Tibial artery (tissue), 4 donors: ENCODE data around the gene ABR.
A peak's percentile ranks its signal among the peaks of the same experiment; 100 is the strongest.

ENCODE experiments used
- DNase-seq, 2 donors: peaks; one replicate each; pipeline ENCODE4 v3.0.0-alpha.2; 2019
- H3K27ac ChIP-seq, 2 donors: fragments of 200-600 bp; sonication (generic) in 1 of 2; 1 replicate in 1 of 2; 2 replicates in 1 of 2; pipeline ENCODE4 v1.5.1; 2018 to 2019; ENCODE audit warnings: mild to moderate bottlenecking in 1 of 2
- H3K27me3 ChIP-seq, 2 donors: fragments of 200-600 bp; sonication (generic) in 1 of 2; one replicate each; pipeline versions ENCODE4 v1.5.1 to v1.6.0; 2016 to 2019
- H3K36me3 ChIP-seq, 3 donors: fragments of 200-600 bp; sonication (generic) in 2 of 3; one replicate each; pipeline ENCODE4 v1.5.1; 2016 to 2019; ENCODE audit warnings: mild to moderate bottlenecking in 2 of 3
- H3K4me1 ChIP-seq, 4 donors: fragments of 200-600 bp; sonication (generic) in 2 of 4; 1 replicate in 3 of 4; 2 replicates in 1 of 4; pipeline ENCODE4 v1.5.1; 2016 to 2019
- H3K4me3 ChIP-seq, 2 donors: fragments of 200-600 bp; sonication (generic) in 1 of 2; 1 replicate in 1 of 2; 2 replicates in 1 of 2; pipeline ENCODE4 v1.5.1; 2018 to 2019; ENCODE audit warnings: mild to moderate bottlenecking in 2 of 2
- H3K9me3 ChIP-seq, 3 donors: fragments of 200-600 bp; sonication (generic) in 1 of 3; one replicate each; pipeline ENCODE4 v1.5.1; 2016 to 2019
- intact Hi-C: fragments of 100-400 bp; cut with DNase I; formaldehyde crosslinking; loops from one replicate; pipeline ENCODE4 v1.15.0; 2023; ENCODE audit warnings: low total_unique reads
- TF ChIP-seq, protein P1 (sequence below), 2 experiments: fragments of 200-600 bp in 1 of 2; fragments of 450-650 bp in 1 of 2; IDR thresholded peaks; one replicate each; pipeline ENCODE4 v1.5.1; 2017 to 2019; ENCODE audit warnings: antibody characterized with exemption in 2 of 2, mild to moderate bottlenecking in 1 of 2, moderate library complexity in 1 of 2

ABR gene

DNA sequence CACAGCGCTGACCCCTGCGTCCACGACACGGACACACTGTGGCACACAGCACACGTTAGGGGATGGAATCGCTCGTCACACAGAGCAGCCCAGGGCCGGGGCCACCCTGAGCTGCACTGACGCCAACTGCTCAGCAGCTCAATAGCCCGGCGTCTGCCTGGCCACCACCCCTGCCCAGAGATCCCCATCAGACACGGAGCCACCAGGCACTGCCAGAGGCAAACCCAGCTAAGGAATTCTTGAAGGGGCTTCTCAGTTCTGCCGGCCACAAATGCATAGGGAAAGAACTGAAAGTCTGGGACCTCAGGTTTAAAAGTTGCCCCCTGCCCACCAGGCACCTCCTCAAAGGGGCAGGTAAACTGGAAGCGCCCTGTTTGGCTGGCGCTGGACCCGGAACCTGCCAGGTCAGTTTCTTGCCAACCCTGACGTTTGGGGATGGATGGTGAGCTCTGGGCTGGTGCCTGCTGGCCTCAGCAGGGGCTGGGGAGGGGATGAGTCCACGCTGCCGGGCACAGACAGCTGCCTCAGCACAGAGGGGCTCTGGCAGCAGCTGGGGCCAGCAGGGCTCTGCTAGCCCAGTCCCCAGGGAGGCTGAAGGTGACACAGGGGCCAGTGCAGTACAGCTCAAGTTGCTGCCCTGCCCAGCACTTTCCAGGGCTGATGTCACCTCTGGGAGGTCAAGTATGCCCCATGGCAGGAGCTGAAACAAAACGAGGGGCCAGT lies 149.7 kb downstream of the ABR start:
- DNase-seq = peak in 1 of 2 donors; percentile 88
- no peaks in the 10 kb centered on the region for H3K9me3 ChIP-seq
- peaks cover 0 to 46% (median 5%) of the 10 kb centered on the region in 3 donors for H3K36me3 ChIP-seq
- TF ChIP-seq, protein P1, sequence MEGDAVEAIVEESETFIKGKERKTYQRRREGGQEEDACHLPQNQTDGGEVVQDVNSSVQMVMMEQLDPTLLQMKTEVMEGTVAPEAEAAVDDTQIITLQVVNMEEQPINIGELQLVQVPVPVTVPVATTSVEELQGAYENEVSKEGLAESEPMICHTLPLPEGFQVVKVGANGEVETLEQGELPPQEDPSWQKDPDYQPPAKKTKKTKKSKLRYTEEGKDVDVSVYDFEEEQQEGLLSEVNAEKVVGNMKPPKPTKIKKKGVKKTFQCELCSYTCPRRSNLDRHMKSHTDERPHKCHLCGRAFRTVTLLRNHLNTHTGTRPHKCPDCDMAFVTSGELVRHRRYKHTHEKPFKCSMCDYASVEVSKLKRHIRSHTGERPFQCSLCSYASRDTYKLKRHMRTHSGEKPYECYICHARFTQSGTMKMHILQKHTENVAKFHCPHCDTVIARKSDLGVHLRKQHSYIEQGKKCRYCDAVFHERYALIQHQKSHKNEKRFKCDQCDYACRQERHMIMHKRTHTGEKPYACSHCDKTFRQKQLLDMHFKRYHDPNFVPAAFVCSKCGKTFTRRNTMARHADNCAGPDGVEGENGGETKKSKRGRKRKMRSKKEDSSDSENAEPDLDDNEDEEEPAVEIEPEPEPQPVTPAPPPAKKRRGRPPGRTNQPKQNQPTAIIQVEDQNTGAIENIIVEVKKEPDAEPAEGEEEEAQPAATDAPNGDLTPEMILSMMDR (IDR thresholded peaks at IDR 0.05) = no peak
- intact Hi-C loops = no loop called here
- H3K4me3 ChIP-seq = peak overlapping the region; percentile 65 to 70
- H3K27me3 ChIP-seq = no peaks in the 10 kb centered on the region
- peaks cover 3 to 72% (median 59%) of the 10 kb centered on the region in 4 donors for H3K4me1 ChIP-seq
- peak overlapping the region; percentile 75 to 82 for H3K27ac ChIP-seq

DNA sequence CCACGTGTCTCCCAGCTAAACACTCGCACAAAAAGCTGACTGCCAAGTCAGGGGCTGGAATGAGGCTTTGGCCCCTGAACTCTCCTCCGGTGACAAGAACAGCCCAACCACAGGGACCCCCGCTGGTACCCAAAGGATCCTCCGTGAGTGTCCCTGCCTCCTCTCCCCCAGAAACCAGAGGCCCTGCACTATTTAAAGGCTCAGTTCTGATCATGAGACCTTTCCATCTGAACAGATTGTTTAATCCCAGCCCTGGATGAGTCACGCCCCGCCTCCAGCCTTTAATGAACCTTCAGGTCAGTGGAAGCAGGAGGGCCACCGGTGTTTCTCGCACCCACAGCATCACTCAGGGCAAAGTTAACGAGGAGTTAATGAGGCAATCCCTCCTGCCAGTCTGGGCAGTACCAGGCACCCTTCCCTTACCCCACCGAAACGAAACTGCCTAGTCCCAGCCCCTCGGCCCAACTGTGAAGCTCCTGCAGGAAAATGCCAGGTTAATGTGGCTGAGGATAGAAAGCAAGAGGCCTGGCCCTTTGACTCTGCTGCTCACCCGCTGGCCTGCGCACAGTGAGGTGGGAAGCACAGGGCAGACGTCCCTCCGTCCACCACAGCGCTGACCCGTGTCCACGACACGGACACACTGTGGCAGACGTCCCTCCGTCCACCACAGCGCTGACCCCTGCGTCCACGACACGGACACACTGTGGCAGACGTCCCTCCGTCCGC lies 150.4 kb downstream of the ABR start:
- TF ChIP-seq, protein P1 (IDR thresholded peaks at IDR 0.05) = no peak
- Histone ChIP-seq H3K4me3 (peak overlapping the region; percentile 65 to 70), H3K9me3 (no peaks in the 10 kb centered on the region), H3K4me1 (peaks cover 3 to 72% (median 59%) of the 10 kb centered on the region in 4 donors), H3K36me3 (peaks cover 0 to 41% (median 1%) of the 10 kb centered on the region in 3 donors), H3K27ac (peak overlapping the region; percentile 75 to 82), H3K27me3 (no peaks in the 10 kb centered on the region)
- intact Hi-C loops = no loop called here
- DNase-seq = peak; percentile 88 to 90

DNA sequence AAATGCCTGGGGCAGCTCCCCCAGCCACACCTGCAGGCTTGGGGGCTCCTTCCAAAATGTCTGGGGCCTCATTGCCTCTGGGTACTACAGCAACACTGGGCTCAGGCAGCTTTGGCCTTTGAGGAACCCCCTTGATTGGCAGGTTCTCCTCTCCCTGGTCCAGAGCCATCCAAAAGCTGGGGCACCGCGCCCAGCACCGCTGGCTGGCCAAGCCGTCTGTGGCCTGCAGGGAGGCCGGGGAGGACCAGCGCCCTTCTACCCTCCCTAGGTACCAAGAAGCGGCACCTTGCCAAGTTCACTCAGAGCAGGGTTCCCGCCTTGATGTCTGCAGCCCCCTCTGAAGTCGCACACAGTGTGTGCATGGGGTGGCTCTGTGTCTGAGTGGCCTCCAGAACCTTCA lies 152.7 kb downstream of the ABR start:
- intact Hi-C loops = no loop called here
- TF ChIP-seq, protein P1 (IDR thresholded peaks at IDR 0.05) = no peak
- Histone ChIP-seq H3K27me3 (no peaks in the 10 kb centered on the region), H3K27ac (peak overlapping the region; percentile 75 to 82), H3K4me3 (no peak overlapping the region), H3K9me3 (no peaks in the 10 kb centered on the region), H3K36me3 (peaks cover 0 to 27% (median 0%) of the 10 kb centered on the region in 3 donors), H3K4me1 (peaks cover 3 to 82% (median 70%) of the 10 kb centered on the region in 4 donors)
- DNase-seq = no peak

DNA sequence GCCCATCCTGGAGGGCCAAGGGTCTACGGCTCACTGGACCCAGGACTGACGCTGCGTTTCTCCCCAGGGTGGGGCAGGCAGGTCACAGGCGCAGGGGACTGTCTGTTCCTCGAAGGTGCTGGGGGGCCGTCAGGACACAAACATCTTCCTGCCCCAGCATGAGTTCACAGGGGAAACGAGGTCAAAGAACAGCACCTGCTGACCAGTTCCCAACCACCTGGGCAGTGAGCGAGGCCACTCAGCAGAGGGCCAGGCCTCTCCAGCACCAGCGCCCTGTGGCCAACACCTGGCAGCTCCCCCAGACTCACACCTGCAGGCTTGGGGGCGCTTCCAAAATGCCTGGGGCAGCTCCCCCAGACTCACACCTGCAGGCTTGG lies 153.2 kb downstream of the ABR start:
- peaks cover 3 to 82% (median 72%) of the 10 kb centered on the region in 4 donors for H3K4me1 ChIP-seq
- H3K9me3 ChIP-seq = no peaks in the 10 kb centered on the region
- intact Hi-C loops = no loop called here
- no peak for DNase-seq
- H3K4me3 ChIP-seq = no peak overlapping the region
- TF ChIP-seq, protein P1 (IDR thresholded peaks at IDR 0.05) = no peak
- H3K36me3 ChIP-seq = peaks cover 0 to 27% (median 0%) of the 10 kb centered on the region in 3 donors
- H3K27me3 ChIP-seq = no peaks in the 10 kb centered on the region
- H3K27ac ChIP-seq = peak overlapping the region; percentile 75 to 82

DNA sequence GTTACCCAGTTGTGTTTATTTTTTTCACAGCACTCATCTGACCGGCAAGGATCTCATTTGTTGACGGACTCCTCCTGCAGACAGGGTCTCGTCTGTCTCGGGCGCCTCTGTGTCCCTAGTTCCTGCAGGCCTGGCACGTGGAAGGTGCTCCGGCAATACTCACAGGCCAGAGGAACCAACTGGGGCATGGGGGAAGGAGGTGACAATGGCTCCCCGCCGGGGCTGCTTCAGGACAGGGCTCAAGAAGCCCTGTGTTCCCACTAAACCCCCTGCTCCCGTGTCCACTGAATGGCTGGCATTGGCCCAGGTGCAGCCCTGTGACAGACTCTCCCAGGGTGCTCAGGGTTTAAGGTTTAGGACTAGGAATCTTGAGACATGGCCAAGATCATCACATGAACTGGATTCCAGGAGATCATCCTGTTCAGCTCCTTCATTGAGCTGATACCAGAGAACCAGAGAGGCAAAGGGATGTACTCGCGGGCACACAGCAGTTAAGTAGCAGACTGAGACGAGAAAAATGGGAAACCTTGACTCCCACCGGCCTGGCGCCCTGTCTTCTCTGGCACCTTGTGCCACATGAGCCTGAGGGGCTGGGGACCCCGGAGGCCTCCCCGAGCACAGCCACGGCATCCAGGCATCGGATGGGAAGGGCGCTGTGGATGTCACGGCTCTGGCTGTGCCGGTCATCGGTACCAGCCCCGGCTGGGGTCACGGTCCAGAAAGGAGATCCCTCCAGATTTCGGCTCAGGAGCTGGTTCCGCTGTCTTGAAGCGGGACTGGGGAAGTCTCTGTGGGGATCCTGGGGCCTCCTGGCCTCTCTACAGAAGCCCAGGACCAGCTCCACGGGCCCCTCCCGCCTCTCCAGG lies 153.8 kb downstream of the ABR start:
- no peak for DNase-seq
- peaks cover 3 to 82% (median 71%) of the 10 kb centered on the region in 4 donors for H3K4me1 ChIP-seq
- H3K27ac ChIP-seq = peak overlapping the region; percentile 75 to 82
- intact Hi-C loops = no loop called here
- H3K4me3 ChIP-seq = no peak overlapping the region
- H3K36me3 ChIP-seq = peaks cover 0 to 27% (median 0%) of the 10 kb centered on the region in 3 donors
- H3K9me3 ChIP-seq = no peaks in the 10 kb centered on the region
- TF ChIP-seq, protein P1 (IDR thresholded peaks at IDR 0.05) = no peak
- no peaks in the 10 kb centered on the region for H3K27me3 ChIP-seq
